GM18873 (cell line): Measurements from ENCODE around the gene IFT27.
"Not testable (repeated sequence)": the region's sequence is repeated elsewhere in the genome, so short reads cannot be mapped to it uniquely, and the experiment has no call there.

Experiments
- ATAC-seq: cut with Tn5 transposase; IDR thresholded peaks from one replicate; pipeline ENCODE4 v1.9.1; 2021; ENCODE audit warnings: mild to moderate bottlenecking, moderate library complexity, moderate number of reproducible peaks; ENCODE audit not compliant: unreplicated experiment, low FRiP score

The IFT27 gene

GRCh38 chr22:36746375-36746970 is 29.4 kb downstream of the IFT27 start:
- ATAC-seq: no peak

GRCh38 chr22:36745301-36745995 is 30.5 kb downstream of the IFT27 start:
- ATAC-seq: no peak

DNA sequence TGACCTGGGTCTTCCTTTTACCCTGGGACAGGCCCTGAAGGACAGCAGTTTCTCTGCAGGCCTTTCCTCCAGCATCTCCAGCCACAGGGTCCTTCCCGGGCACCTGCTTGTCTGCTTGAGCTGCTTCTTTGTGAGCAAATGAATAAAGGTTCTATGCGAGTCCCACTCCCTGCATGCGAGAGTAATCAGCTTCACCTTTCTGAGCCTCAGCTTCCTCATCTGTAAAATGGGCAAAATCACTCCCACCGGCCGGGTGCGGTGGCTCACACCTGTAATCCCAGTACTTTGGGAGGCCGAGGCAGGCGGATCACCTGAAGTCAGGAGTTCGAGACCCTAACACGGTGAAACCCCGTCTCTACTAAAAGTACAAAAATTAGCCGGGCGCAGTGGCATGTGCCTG is 31.1 kb downstream of the IFT27 start:
- no peak for ATAC-seq

DNA sequence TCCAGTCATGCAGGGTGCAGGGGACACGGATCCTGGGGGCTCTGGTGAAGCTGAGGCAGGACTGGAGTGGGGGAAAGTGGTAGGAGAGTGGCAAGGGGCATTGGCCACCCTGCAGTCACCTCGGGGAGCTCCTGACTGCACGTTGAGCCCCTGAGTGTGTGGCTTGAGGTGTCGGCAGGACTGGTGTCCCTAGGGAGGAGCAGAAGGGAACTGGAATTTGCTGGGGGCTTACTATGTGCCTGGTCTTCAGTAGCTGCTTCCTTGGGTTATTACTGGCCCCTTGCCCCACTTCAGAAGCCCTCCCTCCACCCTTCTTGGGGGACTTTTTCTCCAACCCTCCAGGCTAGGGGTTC is 31.5 kb downstream of the IFT27 start:
- ATAC-seq: no peak

- ATAC-seq: no peak
These were observed 32.1 kb downstream of the IFT27 start for GRCh38 chr22:36743591-36744412.

DNA sequence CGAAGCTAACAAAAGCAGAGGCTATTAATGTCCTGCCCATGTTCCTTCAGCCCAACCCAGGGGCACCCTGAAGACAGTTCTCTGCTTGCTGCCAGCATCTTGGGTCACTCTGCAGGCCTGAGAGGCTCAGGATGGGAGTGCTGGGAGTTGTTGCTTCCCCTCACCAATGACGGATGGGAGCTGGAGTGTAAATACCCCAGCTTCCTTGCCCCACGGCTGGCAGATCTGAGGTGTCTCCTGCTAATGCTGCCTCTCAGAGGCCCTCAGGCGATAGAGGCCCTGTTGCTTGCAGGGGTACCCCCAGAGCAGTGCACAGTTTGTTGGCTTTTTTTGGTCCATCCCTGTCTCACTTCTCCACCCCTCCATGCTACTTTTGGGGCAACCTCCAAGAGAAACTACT is 32.9 kb downstream of the IFT27 start:
- ATAC-seq: no peak

DNA sequence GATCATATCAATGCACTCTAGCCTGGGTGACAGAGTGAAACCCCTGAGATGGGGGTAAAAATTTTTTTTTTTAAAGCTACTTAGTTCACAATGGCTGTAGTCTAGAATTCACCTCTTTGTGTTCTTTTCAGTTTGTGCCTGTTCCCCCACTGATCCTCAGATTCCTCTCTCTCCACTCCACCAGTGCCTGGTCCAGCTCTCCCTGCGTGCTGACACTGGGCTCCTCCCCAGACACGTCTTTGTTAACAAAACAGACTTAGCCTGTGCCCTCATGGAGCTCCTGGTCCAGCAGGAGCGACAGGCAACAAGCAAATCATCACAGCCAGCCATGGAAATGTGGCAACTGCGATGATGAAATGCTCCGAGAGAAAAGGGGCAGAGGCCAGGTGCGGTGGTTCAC is 34.0 kb downstream of the IFT27 start:
- no peak for ATAC-seq

DNA sequence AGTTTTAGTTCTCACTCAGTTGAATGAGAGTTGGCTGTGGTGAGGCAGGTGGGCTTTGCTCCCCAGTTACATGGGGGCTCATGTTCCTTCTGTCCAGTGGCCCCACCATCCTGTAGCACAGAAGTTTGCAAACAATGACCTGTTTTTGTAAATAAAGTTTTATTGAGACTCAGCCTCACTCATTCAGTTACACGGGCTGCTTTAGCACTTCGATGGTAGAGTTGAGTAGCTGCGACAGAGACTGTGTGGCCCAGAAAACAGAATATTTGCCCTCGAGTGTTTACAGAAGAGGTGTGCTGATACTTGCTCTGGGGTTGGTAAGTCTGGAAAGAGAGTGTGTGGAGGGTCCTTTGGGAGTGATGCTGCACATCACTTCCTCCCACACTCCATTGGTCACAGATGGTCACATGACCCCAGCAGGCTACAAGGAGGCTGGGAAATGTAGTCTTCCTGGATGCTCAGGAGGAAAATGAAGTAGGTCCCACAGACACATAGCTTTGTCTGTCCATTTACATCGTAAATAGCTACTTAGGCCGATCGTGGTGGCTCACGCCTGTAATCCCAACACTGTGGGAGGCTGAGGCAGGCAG is 34.6 kb downstream of the IFT27 start:
- no peak for ATAC-seq

DNA sequence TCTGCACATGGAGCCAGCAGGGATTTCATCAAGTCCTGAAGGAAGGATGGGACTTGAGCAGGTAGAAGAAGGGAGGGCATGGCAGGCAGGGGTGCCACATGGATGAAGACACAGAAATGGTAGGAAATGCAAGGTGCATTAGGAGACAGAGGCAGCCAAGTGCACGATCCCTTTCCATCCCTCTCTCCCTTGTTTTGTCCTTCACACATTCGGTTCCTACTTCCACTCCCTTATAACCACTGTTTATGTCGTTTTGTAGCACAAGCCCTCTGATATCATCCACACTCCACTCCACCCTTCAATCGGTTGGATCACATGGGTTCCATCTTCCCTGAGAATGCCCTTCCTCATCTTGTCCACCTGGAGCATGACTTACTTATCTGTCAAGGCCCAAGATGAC is 35.2 kb downstream of the IFT27 start:
- ATAC-seq: no peak

- no peak for ATAC-seq
These were observed 36.7 kb downstream of the IFT27 start for GRCh38 chr22:36739185-36739584.

GRCh38 chr22:36738416-36739020 is 37.4 kb downstream of the IFT27 start:
- no peak for ATAC-seq

- ATAC-seq: no peak
These were observed 38.1 kb downstream of the IFT27 start for GRCh38 chr22:36737776-36738175.

DNA sequence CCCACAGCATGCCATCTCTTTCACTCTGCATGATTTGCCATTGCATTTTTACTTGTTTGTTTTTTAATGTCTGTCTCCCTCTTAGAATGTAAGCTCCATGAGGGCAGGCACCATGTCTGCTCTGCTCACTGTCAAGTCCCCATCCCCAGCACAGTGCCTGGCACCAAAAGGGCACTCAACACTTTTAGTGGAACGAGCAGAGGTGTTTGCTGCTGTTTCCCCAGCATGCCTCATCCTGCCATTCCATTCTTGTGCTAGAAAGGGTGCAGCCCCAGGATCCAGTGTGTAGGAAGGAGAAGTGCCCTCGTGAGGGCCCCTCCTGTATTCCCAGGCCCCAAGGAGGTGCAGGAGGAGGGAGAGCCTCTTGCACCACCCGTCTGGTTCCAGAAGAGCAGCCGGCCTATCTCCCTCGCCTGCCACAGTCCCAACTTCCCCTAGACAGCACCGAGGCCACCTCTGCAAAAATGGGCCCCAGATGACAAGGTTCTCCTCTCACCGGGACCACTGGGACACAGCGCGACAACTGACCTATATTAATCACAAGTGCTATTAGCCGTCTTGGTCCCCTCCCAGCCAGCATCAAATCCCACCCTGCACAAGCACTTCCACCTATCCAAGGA is 39.1 kb downstream of the IFT27 start:
- ATAC-seq: no peak

DNA sequence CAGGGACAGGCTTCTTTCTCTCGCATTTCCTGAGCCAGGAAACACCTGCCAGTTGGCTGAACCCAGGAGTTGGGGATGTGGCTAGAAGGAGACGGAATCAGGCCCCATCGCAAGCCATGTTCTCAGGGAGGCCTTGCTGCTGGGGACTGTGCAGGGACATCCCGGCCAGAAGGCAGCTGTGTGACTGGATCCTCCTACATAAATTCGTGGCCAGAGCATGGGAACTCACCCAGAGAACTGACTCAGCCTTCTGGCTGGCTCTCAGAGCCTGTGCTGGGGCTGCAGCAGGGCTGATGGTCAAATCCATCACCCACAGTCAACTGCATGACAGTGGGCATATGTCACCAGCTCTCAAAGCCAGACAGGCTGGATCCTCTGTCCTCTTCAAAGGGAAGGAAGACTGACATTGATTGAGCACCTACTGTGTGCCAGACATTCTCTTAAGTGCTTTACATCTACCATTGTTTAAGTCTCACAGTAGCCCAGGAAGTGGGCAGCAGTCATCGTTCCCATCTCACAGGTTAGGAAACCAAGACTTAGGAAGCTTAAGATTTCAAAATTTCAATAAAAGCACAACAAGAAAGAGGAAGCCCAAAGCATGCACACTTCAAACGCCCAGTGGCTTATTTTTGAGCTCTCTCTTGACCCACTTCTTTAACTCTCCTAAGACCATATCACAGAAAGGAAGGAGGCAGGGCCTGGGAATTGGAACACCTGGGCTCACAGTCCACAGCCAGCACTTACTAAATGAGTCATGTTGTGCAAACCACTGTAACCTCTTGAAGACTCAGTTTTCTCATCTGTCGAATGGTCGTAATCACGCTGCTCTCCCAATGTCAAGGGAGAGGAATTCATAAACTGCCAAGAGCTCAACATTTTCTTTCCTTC is 41.5 kb downstream of the IFT27 start:
- ATAC-seq: no peak

GRCh38 chr22:36733271-36733670 is 42.6 kb downstream of the IFT27 start:
- ATAC-seq: no peak

GRCh38 chr22:36732609-36733008 is 43.3 kb downstream of the IFT27 start:
- no peak for ATAC-seq

GRCh38 chr22:36731916-36732315 is 44.0 kb downstream of the IFT27 start:
- ATAC-seq: no peak

DNA sequence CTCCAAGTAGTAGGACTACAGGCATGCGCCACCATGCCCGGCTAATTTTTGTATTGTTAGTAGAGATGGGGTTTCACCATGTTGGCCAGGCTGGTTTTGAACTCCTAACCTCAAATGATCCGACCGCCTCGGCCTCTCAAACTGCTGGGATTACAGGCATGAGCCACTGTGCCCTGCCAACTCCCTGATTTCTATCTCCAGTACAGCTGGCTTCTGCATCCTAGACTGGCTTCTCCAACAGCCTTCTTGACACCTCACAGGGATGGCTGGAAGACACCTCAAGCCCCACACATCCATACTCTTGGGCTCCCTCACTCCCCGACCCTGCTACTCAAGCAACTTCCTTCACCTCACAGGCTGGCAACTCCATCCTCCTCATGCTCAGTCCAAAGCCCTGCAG is 44.6 kb downstream of the IFT27 start:
- not testable (repeated sequence) for ATAC-seq

- ATAC-seq: no peak
These were observed 45.6 kb downstream of the IFT27 start for GRCh38 chr22:36730176-36730858.
